GM18505 (cell line): Measurements from ENCODE around the gene MDH2.
"Not testable (repeated sequence)": the region's sequence is repeated elsewhere in the genome, so short reads cannot be mapped to it uniquely, and the experiment has no call there.

Source experiments
- ATAC-seq: cut with Tn5 transposase; IDR thresholded peaks from one replicate; pipeline ENCODE4 v1.9.1; 2021; ENCODE audit not compliant: unreplicated experiment
- POLR2A ChIP-seq: IDR thresholded peaks from 4 replicates; pipeline ENCODE4 v1.6.1; 2011; ENCODE audit warnings: borderline replicate concordance; ENCODE audit not compliant: insufficient read depth, insufficient read length; ENCODE audit errors: extremely low read depth

The MDH2 gene

DNA sequence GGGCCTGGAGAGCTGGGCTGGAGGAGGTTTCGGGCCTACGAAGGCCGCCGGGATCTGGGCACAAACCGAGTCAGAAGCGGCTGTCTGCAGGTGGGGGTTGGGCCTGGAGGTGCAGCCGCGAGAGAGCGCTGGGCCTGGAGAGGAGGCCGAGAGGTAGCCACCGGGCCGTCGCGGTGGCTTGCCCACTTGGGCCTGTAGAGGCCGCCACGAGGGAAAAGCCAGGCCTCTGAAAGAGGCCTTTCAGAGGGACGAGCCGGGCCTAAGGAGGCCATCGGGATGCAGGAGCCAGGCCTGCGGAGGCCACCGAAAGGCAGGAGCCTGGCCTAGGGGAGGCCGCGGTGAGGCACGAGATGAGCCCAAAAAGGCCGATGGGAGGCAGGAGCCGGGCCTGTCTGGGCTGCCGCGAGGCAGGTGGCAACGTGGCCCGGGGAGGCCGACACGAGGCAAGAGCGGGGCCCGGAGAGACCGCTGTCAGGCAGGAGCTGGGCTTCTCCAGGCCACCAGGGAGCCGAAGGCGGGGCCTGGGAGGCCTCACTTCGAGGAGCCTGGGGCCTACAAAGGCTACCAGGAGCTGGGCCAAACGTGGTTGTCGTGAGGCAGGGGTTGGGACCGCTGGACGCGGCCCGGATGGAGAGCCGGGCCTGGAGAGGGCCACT, 25.6 kb downstream of the MDH2 start:
- ATAC-seq: no peak
- no peak for TF ChIP-seq POLR2A

DNA sequence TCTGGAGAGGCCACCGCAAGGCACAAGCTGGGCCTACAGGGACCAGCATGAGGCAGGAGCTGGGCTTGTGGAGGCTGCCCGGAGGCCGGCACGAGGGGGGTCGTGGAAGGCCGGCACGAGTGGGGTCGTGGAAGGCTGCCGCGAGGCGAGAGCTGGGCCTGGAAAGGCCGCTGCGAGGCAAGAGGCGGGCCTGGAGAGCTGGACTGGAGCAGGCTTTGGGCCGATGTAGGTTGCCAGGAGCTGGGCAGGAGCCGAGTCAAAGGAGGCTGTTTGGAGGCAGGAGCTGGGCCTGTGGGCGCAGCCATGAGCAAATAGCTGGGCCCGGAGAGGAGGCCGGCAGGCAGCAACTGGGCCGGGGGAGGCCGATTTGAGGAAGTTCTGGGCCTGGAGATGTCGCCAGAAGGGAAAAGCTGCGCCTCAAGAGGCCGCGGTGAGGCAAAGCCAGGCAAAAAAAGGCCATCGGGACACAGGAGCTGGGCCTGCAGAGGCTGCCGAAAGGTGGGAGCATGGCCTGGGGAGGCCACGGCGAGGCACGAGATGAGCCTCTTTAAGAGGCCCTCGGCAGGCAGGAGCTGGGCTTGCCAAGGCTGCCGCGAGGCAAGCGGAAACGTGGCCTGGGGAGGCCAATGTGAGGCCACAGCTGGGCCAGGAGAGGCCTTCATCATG, 26.5 kb downstream of the MDH2 start:
- TF ChIP-seq POLR2A: no peak
- no peak for ATAC-seq

DNA sequence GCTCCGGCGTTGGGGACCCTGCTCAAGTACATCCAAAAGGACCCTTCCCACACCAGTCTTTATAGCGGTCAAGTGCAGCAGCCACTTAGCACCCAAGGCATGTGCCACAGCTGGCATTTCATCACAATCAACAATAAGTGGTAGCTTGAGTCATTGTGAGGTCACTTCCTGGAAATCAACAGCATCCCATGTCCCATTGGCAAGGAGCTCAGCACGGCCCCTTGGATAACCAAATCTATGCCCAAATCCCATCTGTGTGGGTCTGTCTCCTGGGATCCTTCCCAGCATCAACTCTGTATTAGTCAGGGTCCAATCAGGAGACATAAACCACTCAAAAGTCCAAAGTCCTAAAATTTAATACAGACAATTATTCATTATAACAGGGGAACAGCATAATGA, 27.1 kb downstream of the MDH2 start:
- ATAC-seq: no peak
- TF ChIP-seq POLR2A: no peak

DNA sequence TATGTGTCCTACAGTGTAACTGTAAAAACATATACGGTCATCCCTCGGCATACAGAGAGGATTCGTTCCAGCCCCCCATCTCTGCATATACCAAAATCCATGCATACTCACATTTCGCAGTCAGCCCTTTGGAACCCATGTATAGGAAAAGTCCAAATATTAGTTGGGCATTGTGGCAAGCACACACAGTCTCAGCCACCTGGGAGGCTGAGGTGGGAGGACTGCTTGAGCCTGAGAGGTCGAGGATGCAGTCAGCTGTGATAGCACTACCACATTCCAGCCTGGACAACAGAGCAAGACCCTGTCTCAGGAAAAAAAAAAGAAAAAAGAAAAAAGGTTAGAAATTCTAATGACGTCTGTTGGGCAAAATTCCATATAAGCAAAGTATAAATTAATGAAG, 29.1 kb downstream of the MDH2 start:
- TF ChIP-seq POLR2A: no peak
- ATAC-seq: no peak

DNA sequence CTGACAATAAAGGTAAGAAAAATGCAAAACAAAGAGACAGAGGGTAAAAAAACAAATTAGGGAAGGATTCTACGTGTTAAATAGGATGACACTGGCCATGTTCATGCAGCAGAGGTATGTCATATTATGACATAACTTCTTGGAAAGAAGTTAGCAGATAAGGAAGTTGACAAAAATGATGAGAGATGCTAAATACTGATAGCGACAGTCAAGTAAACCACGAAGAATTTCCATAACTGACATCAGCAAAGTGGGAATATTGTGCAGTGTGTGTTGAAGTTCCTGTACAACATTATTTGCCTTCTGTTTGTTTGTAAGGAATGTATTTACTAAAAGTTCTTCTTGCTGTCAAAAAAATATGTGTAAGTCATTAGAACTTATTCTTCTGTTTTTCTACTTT, 29.5 kb downstream of the MDH2 start:
- no peak for ATAC-seq
- TF ChIP-seq POLR2A: no peak

DNA sequence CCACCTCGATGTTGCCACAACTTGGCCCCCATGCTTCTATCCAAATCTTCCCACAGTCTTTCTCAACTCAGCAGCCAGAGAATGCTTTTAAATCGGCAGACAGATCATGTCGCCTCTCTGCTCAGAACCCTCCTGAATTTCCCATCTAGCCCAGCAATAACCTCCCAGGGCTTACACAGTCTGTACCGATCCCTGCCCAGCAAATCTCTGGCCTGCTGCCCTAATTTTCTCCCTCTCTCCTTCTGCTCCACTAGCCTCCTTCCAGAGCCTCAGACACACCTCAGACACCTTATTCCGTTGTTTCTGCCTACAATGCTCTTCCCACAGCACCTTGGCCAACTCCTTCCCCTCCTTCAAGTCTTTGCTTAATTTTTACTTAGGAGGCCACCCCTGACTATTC, 32.3 kb downstream of the MDH2 start:
- no peak for ATAC-seq
- no peak for TF ChIP-seq POLR2A

DNA sequence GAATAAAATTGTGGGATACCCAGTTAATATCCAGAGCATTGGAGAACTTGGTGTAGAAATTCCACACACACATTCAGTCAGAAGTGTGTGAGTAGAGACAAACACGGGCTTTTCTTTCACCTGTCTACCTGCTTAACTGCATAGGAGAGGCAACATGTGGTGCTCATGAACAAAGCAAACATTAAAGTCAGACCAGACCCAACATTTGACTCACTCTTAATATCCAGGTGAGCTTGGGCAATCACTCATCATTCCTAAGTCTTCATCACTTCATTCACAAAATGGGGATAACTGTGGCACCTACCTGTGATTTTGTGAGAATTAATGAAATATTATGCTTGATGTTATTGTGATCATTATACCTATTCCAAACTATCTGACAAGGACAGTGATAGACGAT, 36.2 kb downstream of the MDH2 start:
- ATAC-seq: not testable (repeated sequence)

DNA sequence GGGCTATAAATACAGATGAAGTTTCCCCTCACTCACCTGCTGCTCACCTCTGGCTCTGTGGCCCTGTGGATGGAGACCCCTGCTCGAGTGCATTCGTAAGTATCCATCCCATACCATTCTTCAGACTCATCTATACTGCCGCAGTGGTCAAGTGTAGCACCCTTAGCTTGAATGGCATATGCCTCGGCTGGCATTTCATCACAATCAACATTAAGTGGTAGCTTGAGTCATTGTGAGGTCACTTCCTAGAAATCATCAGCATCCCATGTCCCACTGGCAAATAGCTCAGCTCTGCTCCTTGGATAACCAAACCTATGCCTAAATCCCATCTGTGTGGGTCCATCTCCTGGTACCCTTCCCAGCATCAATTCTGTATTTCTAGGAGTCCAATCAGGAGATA, 38.2 kb downstream of the MDH2 start:
- TF ChIP-seq POLR2A: no peak

DNA sequence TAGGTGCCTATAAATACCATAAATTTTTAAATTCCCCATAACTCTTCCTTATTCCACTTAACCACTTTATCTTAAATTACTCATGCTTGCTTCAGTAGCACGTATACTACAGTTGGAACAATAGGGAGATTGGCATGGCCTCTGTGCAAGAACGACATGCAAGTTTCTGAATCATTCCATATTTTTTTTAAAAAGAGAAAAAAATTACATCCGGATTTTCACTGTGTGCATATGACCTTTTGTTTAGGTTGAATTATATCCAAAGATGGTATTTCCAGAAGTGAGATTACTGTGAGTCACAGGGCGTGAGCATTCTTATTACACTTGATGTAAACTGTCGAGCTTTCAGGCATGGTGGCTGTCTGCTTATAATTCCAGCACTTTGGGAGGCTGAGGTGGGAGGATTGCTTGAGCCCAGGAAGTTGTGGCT, 39.5 kb downstream of the MDH2 start:
- not testable (repeated sequence) for ATAC-seq

More for the DNA sequence above, 38.2 kb downstream of the MDH2 start:
- ATAC-seq: no peak

DNA sequence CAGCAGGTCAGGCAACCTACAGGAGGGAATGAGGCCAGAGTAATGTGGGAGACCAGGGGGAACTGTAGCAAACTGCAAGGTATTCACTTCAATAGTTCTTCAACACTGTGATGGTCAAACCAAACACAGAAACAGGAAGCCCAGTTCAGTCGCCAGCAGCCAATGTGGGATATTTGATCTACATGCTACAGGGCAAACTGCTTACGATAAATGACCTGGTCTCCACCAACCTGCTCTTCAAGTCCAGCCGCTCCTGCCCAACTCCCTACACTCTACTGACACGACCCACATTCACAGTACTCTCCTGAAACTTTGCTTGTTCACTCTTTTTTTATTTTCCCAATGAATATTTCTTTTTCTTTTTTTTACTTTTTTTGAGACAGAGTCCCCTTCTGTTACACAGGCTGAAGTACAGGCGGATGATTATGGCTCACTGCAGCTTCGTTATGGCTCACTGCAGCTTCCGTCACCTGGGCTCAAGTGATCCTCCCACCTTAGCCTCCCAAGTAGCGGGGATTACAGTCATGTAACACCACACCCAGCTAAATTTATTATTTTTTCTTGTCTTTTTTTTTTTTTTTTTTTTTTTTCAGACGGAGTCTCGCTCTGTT, 42.1 kb downstream of the MDH2 start:
- no peak for ATAC-seq

DNA sequence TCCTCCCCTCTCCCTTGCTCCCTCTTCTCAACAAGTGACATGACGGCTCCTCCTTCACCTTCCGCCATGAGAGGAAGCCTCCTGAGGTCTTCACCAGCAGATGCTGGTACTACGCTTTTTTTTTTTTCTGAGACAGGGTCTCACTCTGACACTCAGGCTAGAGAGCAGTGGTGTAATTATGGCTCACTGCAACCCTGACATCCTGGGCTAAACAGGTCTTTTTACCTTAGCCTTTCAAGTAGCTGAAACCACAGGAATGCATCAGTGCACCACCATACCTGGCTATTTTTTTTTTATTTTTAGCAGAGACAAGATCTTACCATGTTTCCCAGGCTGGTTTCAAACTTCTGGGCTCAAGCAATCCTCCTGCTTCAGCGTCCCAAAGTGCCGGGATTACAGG, 43.6 kb downstream of the MDH2 start:
- ATAC-seq: no peak
- TF ChIP-seq POLR2A: no peak

More for the DNA sequence above, 42.1 kb downstream of the MDH2 start:
- no peak for TF ChIP-seq POLR2A

DNA sequence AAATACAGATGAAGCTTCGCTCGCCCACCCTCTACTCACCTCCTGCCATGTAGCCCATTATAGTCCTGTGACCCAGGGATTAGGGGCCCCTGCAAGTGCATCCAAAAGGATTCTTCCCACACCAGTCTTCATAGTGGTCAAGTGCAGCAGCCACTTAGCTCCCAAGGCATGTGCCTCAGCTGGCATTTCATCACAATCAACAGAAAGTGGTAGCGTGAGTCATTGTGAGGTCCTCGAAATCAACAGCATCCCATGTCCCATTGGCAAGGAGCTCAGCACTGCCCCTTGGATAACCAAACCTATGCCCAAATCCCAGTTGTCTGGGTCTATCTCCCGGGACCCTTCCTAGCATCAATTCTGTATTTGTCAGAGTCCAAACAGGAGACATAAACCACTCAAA, 45.6 kb downstream of the MDH2 start:
- ATAC-seq: not testable (repeated sequence)

DNA sequence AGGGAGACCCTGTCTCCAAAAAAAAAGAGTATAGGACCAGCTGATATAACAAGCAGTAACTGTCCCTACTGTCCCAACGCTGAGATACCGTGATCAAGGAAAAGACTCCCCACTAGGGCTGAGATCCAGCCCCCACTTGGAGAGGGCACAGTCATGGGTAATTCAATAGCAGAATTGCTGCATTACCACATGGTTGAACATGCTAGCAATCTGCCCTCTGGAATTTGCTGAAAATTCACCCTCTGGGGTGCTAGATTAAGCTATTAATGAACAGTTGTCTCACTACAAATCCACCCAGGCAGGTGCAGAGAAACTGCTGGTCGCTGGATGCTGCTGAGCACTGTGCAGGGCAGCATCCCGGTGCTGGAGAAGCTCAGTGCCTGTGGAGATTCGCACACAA, 46.4 kb downstream of the MDH2 start:
- ATAC-seq: not testable (repeated sequence)

DNA sequence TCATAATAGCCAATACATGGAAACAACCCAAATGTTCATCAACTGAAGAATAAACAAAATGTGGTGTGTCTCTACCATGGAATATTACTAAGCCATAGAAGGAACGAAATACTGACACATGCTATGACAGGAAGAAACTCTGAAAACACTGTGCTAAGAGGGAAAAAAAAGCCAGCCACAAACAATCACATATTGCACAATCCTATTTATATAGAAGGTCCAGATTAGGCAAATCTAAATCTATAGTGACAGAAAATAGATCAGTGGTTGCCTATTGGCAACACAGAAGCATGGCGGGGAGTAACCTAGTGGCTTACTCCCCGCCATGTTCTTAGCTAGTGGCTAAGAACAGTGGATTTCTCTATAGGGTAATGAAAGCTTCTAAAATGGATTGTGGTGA, 48.0 kb downstream of the MDH2 start:
- no peak for TF ChIP-seq POLR2A
- ATAC-seq: no peak

DNA sequence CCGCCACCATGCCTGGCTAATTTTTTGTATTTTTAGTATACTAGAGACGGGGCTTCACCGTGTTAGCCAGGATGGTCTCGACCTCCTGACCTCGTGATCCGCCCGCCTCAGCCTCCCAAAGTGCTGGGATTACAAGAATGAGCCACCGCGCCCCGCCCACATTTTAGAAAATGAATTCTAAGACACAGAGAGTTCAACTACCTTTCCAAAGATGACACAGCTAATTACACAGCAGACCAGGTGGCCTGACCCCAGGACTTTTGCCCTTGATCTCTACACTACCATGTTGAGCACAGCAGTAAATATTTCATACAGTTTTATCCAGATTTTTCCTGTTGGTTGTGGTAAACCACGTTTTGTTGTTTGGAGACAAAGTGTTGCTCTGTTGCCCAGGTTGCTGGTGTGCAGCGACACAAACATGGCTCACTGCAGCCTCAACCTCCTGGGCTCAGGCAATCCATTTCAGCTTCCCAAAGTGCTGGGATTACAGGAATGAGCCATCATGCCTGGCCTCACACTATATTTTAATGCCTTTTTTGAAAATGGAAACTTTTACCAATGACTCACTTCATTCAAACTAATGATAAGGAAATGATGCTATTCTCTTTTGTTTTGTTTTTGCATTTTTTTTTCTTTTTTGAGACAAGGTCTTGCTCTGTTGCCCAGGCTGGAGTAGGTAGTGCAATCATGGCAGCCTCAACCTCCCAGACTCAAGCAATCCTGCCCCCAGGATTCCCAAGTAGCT, 54.0 kb downstream of the MDH2 start:
- ATAC-seq: not testable (repeated sequence)

DNA sequence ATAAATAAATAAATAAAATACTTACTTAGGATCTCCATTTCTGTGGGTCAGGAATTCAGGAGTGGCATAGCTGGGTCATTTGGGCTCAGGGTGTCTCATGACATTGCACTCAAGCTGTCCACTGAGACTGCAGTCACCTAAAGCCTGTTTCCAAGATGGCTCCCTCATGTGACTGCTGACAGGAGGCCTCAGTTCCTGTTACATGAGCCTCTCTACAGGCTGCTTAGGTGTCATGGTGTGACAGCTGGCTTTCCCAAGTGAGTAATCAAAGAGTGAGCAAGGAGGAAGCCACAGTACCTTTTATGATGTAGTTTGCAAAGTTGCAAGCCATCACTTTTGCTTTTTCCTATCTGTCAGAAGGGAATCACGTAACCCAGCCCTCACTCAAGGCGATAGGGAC, 55.9 kb downstream of the MDH2 start:
- ATAC-seq: not testable (repeated sequence)

DNA sequence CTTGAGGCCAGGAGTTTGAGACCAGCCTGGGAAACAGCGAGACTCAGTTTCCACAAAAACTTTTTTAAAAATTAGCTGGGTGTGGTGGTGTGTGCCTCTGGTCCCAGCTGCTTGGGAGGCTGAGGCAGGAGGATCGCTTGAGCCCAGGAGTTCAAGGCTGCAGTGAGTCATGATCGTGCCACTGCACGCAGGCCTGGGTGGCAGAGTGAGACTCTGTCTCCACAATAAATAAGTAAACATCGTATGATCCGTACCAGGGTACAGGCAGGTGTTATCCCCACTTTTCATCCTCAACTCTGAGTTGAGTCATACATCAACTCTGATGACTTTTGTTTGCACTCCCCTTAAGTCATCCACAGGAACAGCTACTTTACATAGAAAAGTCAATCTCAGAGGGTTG, 58.2 kb downstream of the MDH2 start:
- ATAC-seq: not testable (repeated sequence)
